H1 (cell line): ENCODE data around the gene CHD5. TPM values are rescaled to one million over a fixed set of nuclear protein-coding genes. Genes with fewer than 3 reads are reported as not detected.

Experiments used
- BACH1 ChIP-seq: IDR thresholded peaks from 2 replicates; pipeline ENCODE4 v1.6.1; 2012; ENCODE audit warnings: low read length, improper control_type of control experiment
- CEBPB ChIP-seq: IDR thresholded peaks from 2 replicates; pipeline ENCODE4 v1.6.1; 2012; ENCODE audit warnings: low read depth, low read length
- CHD2 ChIP-seq: IDR thresholded peaks from 2 replicates; pipeline ENCODE4 v1.6.1; 2012; ENCODE audit warnings: low read length, improper control_type of control experiment
- EGR1 ChIP-seq: IDR thresholded peaks from 2 replicates; pipeline ENCODE4 v1.6.1; 2011; ENCODE audit warnings: low read depth, low read length, borderline replicate concordance
- JUND ChIP-seq: IDR thresholded peaks from 2 replicates; pipeline ENCODE4 v1.6.1; 2011; ENCODE audit warnings: mild to moderate bottlenecking, improper control_type of control experiment, low read length
- RAD21 ChIP-seq, 2 experiments: IDR thresholded peaks in 1 of 2; conservative IDR thresholded peaks in 1 of 2; 2 replicates each; pipeline ENCODE4 v1.6.1; 2011; ENCODE audit warnings: low read depth in 2 of 2, low read length in 2 of 2, improper control_type of control experiment in 1 of 2, inconsistent platforms in 1 of 2, mild to moderate bottlenecking in 1 of 2, moderate library complexity in 1 of 2
- USF2 ChIP-seq: IDR thresholded peaks from 2 replicates; pipeline ENCODE4 v1.6.1; 2011; ENCODE audit warnings: low read length, improper control_type of control experiment
- polyA plus RNA-seq, 7 experiments: library from polyadenylated mRNA; depleted of rRNA in 3 of 7; stranded (reverse) in 5 of 7; unstranded in 2 of 7; fragments of >200 nt in 5 of 7; fragments of 200-250 nt in 2 of 7; gene quantifications; 1 replicate in 5 of 7; 2 replicates in 1 of 7; 4 replicates in 1 of 7; pipeline versions ENCODE4 v1.2.1 to v1.2.3, GENCODE V29; 2011 to 2013; ENCODE audit warnings: missing spikeins in 2 of 7, mixed read lengths in 2 of 7
- total RNA-seq: library from RNA; stranded (reverse); fragmentation: NEBNext Ultra II Directional; extraction: Animal tissue kit (Norgen Biotek cat#: 25700); gene quantifications from 2 replicates; pipeline ENCODE4 v1.2.1, GENCODE V29; 2021
- TF ChIP-seq, protein P1 (sequence below): fragments of 300-600 bp; sonication (generic); IDR thresholded peaks from 2 replicates; pipeline ENCODE4 v1.7.1; 2012; ENCODE audit warnings: low read length, moderate library complexity, mild to moderate bottlenecking, inconsistent platforms; ENCODE audit not compliant: insufficient replicate concordance
- TF ChIP-seq, protein P2 (sequence below): IDR thresholded peaks from 2 replicates; pipeline ENCODE4 v1.6.1; 2012; ENCODE audit warnings: low read length, inconsistent platforms

CHD5 gene
- total and polyA plus RNA-seq, 2 of the 8 experiments (the other 6 are each of a cell fraction or from before 2014, with no cell fraction given) = 0.42 to 1.8 TPM

DNA sequence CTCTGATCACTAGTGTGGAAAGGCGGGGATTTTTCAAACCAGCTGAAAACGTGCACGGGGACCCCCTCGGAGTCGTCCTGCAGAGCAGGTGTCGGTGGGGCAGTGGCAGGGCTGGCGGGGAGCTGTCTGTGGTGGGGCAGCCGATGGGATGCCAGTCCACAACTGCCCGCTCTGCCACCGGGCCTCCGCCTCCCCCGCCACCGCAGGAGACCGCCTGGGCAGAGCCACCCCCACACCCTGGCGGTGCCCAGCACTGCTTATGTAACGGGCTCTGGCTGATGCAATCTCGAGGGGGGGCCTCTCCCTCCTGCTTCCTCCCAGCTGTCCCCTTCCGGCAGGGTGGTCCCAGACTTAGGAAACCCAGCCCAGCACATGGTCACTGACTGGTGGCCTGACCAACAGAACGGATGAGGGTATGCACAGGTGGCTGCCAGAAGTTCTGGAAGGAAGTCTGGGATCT, 9.3 kb downstream of the CHD5 start (continued):
- TF ChIP-seq, protein P1, sequence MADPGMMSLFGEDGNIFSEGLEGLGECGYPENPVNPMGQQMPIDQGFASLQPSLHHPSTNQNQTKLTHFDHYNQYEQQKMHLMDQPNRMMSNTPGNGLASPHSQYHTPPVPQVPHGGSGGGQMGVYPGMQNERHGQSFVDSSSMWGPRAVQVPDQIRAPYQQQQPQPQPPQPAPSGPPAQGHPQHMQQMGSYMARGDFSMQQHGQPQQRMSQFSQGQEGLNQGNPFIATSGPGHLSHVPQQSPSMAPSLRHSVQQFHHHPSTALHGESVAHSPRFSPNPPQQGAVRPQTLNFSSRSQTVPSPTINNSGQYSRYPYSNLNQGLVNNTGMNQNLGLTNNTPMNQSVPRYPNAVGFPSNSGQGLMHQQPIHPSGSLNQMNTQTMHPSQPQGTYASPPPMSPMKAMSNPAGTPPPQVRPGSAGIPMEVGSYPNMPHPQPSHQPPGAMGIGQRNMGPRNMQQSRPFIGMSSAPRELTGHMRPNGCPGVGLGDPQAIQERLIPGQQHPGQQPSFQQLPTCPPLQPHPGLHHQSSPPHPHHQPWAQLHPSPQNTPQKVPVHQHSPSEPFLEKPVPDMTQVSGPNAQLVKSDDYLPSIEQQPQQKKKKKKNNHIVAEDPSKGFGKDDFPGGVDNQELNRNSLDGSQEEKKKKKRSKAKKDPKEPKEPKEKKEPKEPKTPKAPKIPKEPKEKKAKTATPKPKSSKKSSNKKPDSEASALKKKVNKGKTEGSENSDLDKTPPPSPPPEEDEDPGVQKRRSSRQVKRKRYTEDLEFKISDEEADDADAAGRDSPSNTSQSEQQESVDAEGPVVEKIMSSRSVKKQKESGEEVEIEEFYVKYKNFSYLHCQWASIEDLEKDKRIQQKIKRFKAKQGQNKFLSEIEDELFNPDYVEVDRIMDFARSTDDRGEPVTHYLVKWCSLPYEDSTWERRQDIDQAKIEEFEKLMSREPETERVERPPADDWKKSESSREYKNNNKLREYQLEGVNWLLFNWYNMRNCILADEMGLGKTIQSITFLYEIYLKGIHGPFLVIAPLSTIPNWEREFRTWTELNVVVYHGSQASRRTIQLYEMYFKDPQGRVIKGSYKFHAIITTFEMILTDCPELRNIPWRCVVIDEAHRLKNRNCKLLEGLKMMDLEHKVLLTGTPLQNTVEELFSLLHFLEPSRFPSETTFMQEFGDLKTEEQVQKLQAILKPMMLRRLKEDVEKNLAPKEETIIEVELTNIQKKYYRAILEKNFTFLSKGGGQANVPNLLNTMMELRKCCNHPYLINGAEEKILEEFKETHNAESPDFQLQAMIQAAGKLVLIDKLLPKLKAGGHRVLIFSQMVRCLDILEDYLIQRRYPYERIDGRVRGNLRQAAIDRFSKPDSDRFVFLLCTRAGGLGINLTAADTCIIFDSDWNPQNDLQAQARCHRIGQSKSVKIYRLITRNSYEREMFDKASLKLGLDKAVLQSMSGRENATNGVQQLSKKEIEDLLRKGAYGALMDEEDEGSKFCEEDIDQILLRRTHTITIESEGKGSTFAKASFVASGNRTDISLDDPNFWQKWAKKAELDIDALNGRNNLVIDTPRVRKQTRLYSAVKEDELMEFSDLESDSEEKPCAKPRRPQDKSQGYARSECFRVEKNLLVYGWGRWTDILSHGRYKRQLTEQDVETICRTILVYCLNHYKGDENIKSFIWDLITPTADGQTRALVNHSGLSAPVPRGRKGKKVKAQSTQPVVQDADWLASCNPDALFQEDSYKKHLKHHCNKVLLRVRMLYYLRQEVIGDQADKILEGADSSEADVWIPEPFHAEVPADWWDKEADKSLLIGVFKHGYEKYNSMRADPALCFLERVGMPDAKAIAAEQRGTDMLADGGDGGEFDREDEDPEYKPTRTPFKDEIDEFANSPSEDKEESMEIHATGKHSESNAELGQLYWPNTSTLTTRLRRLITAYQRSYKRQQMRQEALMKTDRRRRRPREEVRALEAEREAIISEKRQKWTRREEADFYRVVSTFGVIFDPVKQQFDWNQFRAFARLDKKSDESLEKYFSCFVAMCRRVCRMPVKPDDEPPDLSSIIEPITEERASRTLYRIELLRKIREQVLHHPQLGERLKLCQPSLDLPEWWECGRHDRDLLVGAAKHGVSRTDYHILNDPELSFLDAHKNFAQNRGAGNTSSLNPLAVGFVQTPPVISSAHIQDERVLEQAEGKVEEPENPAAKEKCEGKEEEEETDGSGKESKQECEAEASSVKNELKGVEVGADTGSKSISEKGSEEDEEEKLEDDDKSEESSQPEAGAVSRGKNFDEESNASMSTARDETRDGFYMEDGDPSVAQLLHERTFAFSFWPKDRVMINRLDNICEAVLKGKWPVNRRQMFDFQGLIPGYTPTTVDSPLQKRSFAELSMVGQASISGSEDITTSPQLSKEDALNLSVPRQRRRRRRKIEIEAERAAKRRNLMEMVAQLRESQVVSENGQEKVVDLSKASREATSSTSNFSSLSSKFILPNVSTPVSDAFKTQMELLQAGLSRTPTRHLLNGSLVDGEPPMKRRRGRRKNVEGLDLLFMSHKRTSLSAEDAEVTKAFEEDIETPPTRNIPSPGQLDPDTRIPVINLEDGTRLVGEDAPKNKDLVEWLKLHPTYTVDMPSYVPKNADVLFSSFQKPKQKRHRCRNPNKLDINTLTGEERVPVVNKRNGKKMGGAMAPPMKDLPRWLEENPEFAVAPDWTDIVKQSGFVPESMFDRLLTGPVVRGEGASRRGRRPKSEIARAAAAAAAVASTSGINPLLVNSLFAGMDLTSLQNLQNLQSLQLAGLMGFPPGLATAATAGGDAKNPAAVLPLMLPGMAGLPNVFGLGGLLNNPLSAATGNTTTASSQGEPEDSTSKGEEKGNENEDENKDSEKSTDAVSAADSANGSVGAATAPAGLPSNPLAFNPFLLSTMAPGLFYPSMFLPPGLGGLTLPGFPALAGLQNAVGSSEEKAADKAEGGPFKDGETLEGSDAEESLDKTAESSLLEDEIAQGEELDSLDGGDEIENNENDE = no peak
- TF ChIP-seq JUND (no peak), CHD2 (no peak), RAD21 (IDR thresholded peaks at IDR 0.05 in 1 of 2, conservative IDR thresholded peaks at IDR 0.05 in 1 of 2; ENCODE audit: low read depth in 2 of 2, low read length in 2 of 2) (no peak), CEBPB (no peak), USF2 (no peak), EGR1 (no peak), BACH1 (no peak)
- TF ChIP-seq, protein P2, sequence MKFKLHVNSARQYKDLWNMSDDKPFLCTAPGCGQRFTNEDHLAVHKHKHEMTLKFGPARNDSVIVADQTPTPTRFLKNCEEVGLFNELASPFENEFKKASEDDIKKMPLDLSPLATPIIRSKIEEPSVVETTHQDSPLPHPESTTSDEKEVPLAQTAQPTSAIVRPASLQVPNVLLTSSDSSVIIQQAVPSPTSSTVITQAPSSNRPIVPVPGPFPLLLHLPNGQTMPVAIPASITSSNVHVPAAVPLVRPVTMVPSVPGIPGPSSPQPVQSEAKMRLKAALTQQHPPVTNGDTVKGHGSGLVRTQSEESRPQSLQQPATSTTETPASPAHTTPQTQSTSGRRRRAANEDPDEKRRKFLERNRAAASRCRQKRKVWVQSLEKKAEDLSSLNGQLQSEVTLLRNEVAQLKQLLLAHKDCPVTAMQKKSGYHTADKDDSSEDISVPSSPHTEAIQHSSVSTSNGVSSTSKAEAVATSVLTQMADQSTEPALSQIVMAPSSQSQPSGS = no peak
